ENCODE data around the gene GJA8.

- TF ChIP-seq CTCF (conservative IDR thresholded peaks at IDR 0.05) (no peak), ZFX (IDR thresholded peaks at IDR 0.05) (no peak)
Measured at GRCh38 chr1:147907786-147908509, 5.4 kb downstream of the GJA8 start.

Data from C4-2B (cell line).